NCI-H510A treated with DMSO at 0.1 percent for 48 hours (cell line): ENCODE data around the gene PRDX2.

Experiments
- DNase-seq: peaks from one replicate; lab custom pipeline; 2025; lab: John Stamatoyannopoulos, UW

PRDX2 gene

GRCh38 chr19:12779162-12779993 lies 22.2 kb downstream of the PRDX2 start:
- DNase-seq: no peak

GRCh38 chr19:12778905-12779161 lies 22.8 kb downstream of the PRDX2 start:
- DNase-seq: no peak

GRCh38 chr19:12778017-12778904 lies 23.3 kb downstream of the PRDX2 start:
- DNase-seq: peak; percentile 57

- DNase-seq: peak; percentile 82
Observed at GRCh38 chr19:12777217-12778016, 24.2 kb downstream of the PRDX2 start.

- peak; percentile 79 for DNase-seq
Observed at GRCh38 chr19:12774588-12775555, 26.7 kb downstream of the PRDX2 start, which contains the start of gene HOOK2. HOOK2 (minus strand) TSS chr19:12775552; CDS start chr19:12775449, 103 bp downstream.

GRCh38 chr19:12773571-12773970 lies 28.0 kb downstream of the PRDX2 start:
- no peak for DNase-seq

- DNase-seq: no peak
Observed at GRCh38 chr19:12772323-12772722, 29.3 kb downstream of the PRDX2 start.

- no peak for DNase-seq
Observed at GRCh38 chr19:12770922-12771321, 30.7 kb downstream of the PRDX2 start.

GRCh38 chr19:12769689-12770088 lies 31.9 kb downstream of the PRDX2 start:
- no peak for DNase-seq

GRCh38 chr19:12767666-12768065 lies 33.9 kb downstream of the PRDX2 start:
- no peak for DNase-seq

- no peak for DNase-seq
Observed at GRCh38 chr19:12767150-12767549, 34.5 kb downstream of the PRDX2 start.

GRCh38 chr19:12766051-12766521 lies 35.5 kb downstream of the PRDX2 start:
- DNase-seq: no peak

- no peak for DNase-seq
Observed at GRCh38 chr19:12764698-12765097, 36.9 kb downstream of the PRDX2 start.

GRCh38 chr19:12763100-12763499 lies 38.5 kb downstream of the PRDX2 start:
- DNase-seq: no peak

- no peak for DNase-seq
Observed at GRCh38 chr19:12759686-12760085, 41.9 kb downstream of the PRDX2 start.

GRCh38 chr19:12757544-12758274 lies 43.9 kb downstream of the PRDX2 start:
- peak; percentile 65 for DNase-seq

- DNase-seq: no peak
Observed at GRCh38 chr19:12756150-12756883, 45.3 kb downstream of the PRDX2 start.

GRCh38 chr19:12754465-12755196 lies 47.0 kb downstream of the PRDX2 start:
- no peak for DNase-seq
